Measurements from ENCODE around the gene NLRX1. TPM values are rescaled to one million over a fixed set of nuclear protein-coding genes. Genes with fewer than 3 reads are reported as not detected.

Gene NLRX1
- total RNA-seq, 1 experiment from 2014 or later: 21.4 TPM

DNA sequence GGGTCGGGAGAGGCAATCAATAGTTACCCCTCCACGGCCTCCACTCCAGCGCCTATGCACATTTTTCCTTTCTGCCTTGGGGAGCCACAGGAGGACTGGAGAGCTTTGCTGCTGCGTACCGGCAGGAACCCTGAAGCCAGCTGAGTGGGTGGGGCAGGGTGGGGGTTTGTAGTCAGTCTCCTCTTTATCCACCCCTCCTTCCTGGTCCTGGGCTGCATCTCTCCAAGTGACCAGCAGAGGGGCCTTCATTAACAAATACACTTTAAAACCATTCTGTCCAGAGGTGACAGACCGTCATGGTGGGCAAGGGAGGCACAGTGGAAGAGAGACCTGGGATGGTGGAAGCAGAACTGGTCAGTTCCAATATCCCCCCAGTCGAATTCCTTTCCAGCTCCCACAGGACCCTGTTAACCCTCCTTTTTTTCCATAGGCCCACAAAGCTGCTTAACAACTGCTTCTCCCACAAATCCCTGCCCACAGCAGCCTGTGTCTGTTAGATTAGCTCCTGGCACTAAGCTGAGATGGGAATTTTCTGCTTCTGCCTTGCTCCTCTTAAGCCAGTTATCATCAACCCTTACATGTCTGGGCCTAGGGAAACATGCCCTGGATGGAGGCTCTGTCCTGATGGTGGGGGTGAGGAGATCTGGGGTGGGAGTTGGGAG lies 23.6 kb upstream of the NLRX1 start:
- peak overlapping the region; percentile 70 for H3K4me2 ChIP-seq (ENCODE audit: low read length)
- RAD21 ChIA-PET (ENCODE audit: low non-redundant PET in 1 of 2, low total read pairs in 2 of 2, uncharacterized antibody in 2 of 2, unreplicated experiment in 2 of 2): interaction anchor here in 1 of 2 experiments (0.6 to 0.9 kb wide), 2 partner anchors 18 to 223 kb away, joined by 3 read pairs; no protein-coding TSS in a partner anchor
- H4K20me1 ChIP-seq (ENCODE audit: insufficient read depth): no peaks in the 10 kb centered on the region

More for the DNA sequence above, 23.6 kb upstream of the NLRX1 start:
- intact Hi-C loops (cut with micrococcal nuclease): loop anchor here (2.0 to 5.0 kb wide), 2 partner anchors 52 to 327 kb away; no protein-coding TSS in a partner anchor
- BruUV-seq (replicated peaks): no TSS peak
- H3K79me2 ChIP-seq (ENCODE audit: insufficient read depth, low read length): no peaks in the 10 kb centered on the region
- no peaks in the 10 kb centered on the region for H3K27me3 ChIP-seq (ENCODE audit: insufficient read depth, low read length)
- ChIA-PET CTCF (interaction anchor here (0.6 to 2.5 kb wide), 12 partner anchors 10 to 330 kb away, joined by 3 to 15 read pairs (median 4); partner anchors contain the start of genes DPAGT1 and HINFP), POLR2A (interaction anchor here (0.5 to 1.6 kb wide), 11 partner anchors 10 to 539 kb away, joined by 3 to 7 read pairs (median 4); partner anchors contain the start of gene C2CD2L)
- H3K4me3 ChIP-seq (replicated peaks in 1 of 2; ENCODE audit: low read depth in 1 of 2, low read length in 2 of 2): peak overlapping the region; percentile 15 to 28; a peak in 2 of 4 replicates
- peak; percentile 90 for ATAC-seq
- H3K9me2 ChIP-seq (ENCODE audit: insufficient read depth): no peaks in the 10 kb centered on the region
- peak; percentile 78 for DNase-seq (ENCODE audit: low read depth, low spot score)
- no peaks in the 10 kb centered on the region for H3K36me3 ChIP-seq (ENCODE audit: control insufficient read depth in 1 of 2, insufficient read depth in 2 of 2, low read length in 2 of 2)
- H3K9me3 ChIP-seq (ENCODE audit: control insufficient read depth in 1 of 2, insufficient read depth in 1 of 2, low read depth in 1 of 2, low read length in 2 of 2): no peaks in the 10 kb centered on the region
- peaks cover 8 to 35% of the 10 kb centered on the region in 2 experiments; a peak in 3 of 4 replicates for H3K4me1 ChIP-seq (ENCODE audit: control insufficient read depth in 1 of 2, insufficient read depth in 2 of 2, low read length in 2 of 2)
- H2AFZ ChIP-seq (ENCODE audit: low read depth, low read length, poor library complexity, severe bottlenecking): peak overlapping the region; percentile 94
- TF ChIP-seq RAD21 (IDR thresholded peaks at IDR 0.05; ENCODE audit: low read depth) (peak; percentile 55), FOSL1 (IDR thresholded peaks at IDR 0.05; ENCODE audit: low read depth) (no peak), JUND (IDR thresholded peaks at IDR 0.05) (no peak), YY1 (IDR thresholded peaks at IDR 0.05; ENCODE audit: extremely low read depth, insufficient replicate concordance, low read depth, low read length) (peak; percentile 61), POLR2A (IDR thresholded peaks at IDR 0.05; ENCODE audit: borderline replicate concordance, extremely low read depth, insufficient read depth, insufficient read length) (peak; percentile 13), POLR2AphosphoS5 (IDR thresholded peaks at IDR 0.05; ENCODE audit: low read depth, low read length) (peak; percentile 47)
- TF ChIP-seq, protein P1, sequence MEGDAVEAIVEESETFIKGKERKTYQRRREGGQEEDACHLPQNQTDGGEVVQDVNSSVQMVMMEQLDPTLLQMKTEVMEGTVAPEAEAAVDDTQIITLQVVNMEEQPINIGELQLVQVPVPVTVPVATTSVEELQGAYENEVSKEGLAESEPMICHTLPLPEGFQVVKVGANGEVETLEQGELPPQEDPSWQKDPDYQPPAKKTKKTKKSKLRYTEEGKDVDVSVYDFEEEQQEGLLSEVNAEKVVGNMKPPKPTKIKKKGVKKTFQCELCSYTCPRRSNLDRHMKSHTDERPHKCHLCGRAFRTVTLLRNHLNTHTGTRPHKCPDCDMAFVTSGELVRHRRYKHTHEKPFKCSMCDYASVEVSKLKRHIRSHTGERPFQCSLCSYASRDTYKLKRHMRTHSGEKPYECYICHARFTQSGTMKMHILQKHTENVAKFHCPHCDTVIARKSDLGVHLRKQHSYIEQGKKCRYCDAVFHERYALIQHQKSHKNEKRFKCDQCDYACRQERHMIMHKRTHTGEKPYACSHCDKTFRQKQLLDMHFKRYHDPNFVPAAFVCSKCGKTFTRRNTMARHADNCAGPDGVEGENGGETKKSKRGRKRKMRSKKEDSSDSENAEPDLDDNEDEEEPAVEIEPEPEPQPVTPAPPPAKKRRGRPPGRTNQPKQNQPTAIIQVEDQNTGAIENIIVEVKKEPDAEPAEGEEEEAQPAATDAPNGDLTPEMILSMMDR (IDR thresholded peaks at IDR 0.05 in 2 of 3, conservative IDR thresholded peaks at IDR 0.05 in 1 of 3; ENCODE audit: borderline replicate concordance in 1 of 3, insufficient read depth in 1 of 3, low read depth in 2 of 3, low read length in 2 of 3): peak; percentile 57 to 73 (median 58); a peak in 5 of 6 replicates
- H3K9ac ChIP-seq (ENCODE audit: low read length): 0 out of 2 replicates have a peak overlapping the region, but pooled peaks have one; percentile 24
- H3K27ac ChIP-seq (ENCODE audit: low read depth, low read length): no peak overlapping the region

Data from HCT116 (cell line).